Measurements from ENCODE around the gene SPDYA. TPM values are rescaled to one million over a fixed set of nuclear protein-coding genes. Genes with fewer than 3 reads are reported as not detected.
"Not testable (repeated sequence)": the region's sequence is repeated elsewhere in the genome, so short reads cannot be mapped to it uniquely, and the experiment has no call there.

Gene SPDYA
- total RNA-seq, 1 experiment from 2014 or later, result 0.69 TPM

DNA sequence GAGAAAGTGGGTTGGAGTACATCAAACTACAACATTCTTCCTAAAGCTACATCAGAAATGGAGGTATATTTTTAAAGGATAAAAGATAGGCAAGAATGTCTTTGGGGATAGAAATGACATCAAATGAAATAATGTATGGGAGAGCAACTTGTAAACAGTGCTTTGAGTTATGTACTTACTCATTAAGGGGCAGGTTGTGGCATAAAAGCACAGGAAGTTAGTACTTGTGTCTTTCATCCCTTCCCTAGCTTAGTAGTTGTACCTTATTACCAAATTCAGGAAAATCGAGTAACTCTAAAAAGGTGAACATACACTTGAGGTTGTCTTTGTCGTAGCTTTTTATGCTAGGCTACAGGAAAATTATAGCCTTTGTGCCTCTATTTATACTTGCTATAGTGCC is 30.1 kb upstream of the SPDYA start:
- H3K9me3 ChIP-seq (ENCODE audit: low read length), result no peaks in the 10 kb centered on the region
- H4K20me1 ChIP-seq (ENCODE audit: low read length), result peaks cover 21% of the 10 kb centered on the region
- no peaks in the 10 kb centered on the region for H3K27me3 ChIP-seq (ENCODE audit: low read length)
- intact Hi-C loops (cut with micrococcal nuclease), result no loop called here
- no peak overlapping the region for H3K27ac ChIP-seq (ENCODE audit: low read length)
- H3K79me2 ChIP-seq (ENCODE audit: low read length), result peaks cover 46% of the 10 kb centered on the region
- H3K4me3 ChIP-seq (ENCODE audit: low read length), result no peak overlapping the region
- H3K4me1 ChIP-seq (ENCODE audit: insufficient read depth, low read length), result no peaks in the 10 kb centered on the region
- no peak for DNase-seq
- H3K9ac ChIP-seq (ENCODE audit: low read length), result no peak overlapping the region
- no peaks in the 10 kb centered on the region for H3F3A ChIP-seq (ENCODE audit: low read length, unreplicated experiment)
- no peak for TF ChIP-seq EZH2phosphoT487 (IDR thresholded peaks at IDR 0.05; ENCODE audit: borderline replicate concordance, low read length)
- no peak for TF ChIP-seq CTCF (conservative IDR thresholded peaks at IDR 0.05; ENCODE audit: low read depth, low read length)
- TF ChIP-seq EZH2 (IDR thresholded peaks at IDR 0.05; ENCODE audit: low read length, unreplicated experiment), result no peak
- H3K9me2 ChIP-seq (replicated peaks; ENCODE audit: low read length), result no peaks in the 10 kb centered on the region
- H2AFZ ChIP-seq (ENCODE audit: low read length), result no peak overlapping the region
- no peak overlapping the region for H3K4me2 ChIP-seq (ENCODE audit: low read length)
- H3K36me3 ChIP-seq (ENCODE audit: low read depth, low read length), result peaks cover 69% of the 10 kb centered on the region
- CTCF ChIA-PET, result interaction anchor here (0.6 kb wide), 1 partner anchor 169 kb away, joined by 3 read pairs; no protein-coding TSS in a partner anchor
- POLR2A ChIA-PET (ENCODE audit: unreplicated experiment), result no interaction called here
- no peak for ATAC-seq
- no TSS peak for BruUV-seq (replicated peaks)

- H3K27me3 ChIP-seq (ENCODE audit: low read length), result no peaks in the 10 kb centered on the region
- H3K4me2 ChIP-seq (ENCODE audit: low read length), result no peak overlapping the region
- POLR2A ChIA-PET (ENCODE audit: unreplicated experiment), result no interaction called here
- CTCF ChIA-PET, result no interaction called here
- no peaks in the 10 kb centered on the region for H3F3A ChIP-seq (ENCODE audit: low read length, unreplicated experiment)
- H2AFZ ChIP-seq (ENCODE audit: low read length), result no peak overlapping the region
- intact Hi-C loops (cut with micrococcal nuclease), result no loop called here
- H3K36me3 ChIP-seq (ENCODE audit: low read depth, low read length), result peaks cover 72% of the 10 kb centered on the region
- no peak overlapping the region for H3K9ac ChIP-seq (ENCODE audit: low read length)
- H3K9me3 ChIP-seq (ENCODE audit: low read length), result no peaks in the 10 kb centered on the region
- H3K4me3 ChIP-seq (ENCODE audit: low read length), result no peak overlapping the region
- H3K27ac ChIP-seq (ENCODE audit: low read length), result no peak overlapping the region
- TF ChIP-seq CTCF (conservative IDR thresholded peaks at IDR 0.05; ENCODE audit: low read depth, low read length) (no peak), EZH2phosphoT487 (IDR thresholded peaks at IDR 0.05; ENCODE audit: borderline replicate concordance, low read length) (no peak), EZH2 (IDR thresholded peaks at IDR 0.05; ENCODE audit: low read length, unreplicated experiment) (no peak)
- no peak for ATAC-seq
- H4K20me1 ChIP-seq (ENCODE audit: low read length), result peaks cover 10% of the 10 kb centered on the region; the same call in 1 of the 2 replicates
- no peaks in the 10 kb centered on the region for H3K4me1 ChIP-seq (ENCODE audit: insufficient read depth, low read length)
- H3K79me2 ChIP-seq (ENCODE audit: low read length), result peaks cover 27% of the 10 kb centered on the region
- no peaks in the 10 kb centered on the region for H3K9me2 ChIP-seq (replicated peaks; ENCODE audit: low read length)
- no peak for DNase-seq
- BruUV-seq (replicated peaks), result no TSS peak
Observed at GRCh38 chr2:28782423-28782822, 28.2 kb upstream of the SPDYA start.

DNA sequence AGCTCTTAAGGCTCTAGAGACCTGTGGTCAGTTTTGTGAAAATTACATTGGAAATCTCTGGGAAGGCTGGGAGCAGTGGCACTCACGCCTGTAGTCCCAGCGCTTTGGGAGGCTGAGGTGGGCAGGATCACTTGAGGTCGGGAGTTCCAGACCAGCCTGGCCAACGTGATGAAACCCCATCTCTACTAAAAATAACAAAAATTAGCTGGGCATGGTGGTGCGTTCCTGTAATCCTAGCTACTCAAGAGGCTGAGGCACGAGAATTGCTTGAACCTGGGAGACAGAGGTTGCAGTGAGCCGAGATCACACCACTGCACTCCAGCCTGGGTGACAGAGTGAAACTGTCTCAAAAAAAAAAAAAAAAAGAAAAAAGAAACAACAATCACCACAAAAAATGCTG is 26.1 kb upstream of the SPDYA start:
- ATAC-seq; H3K4me1 ChIP-seq (ENCODE audit: insufficient read depth, low read length); H3K9me3 ChIP-seq (ENCODE audit: low read length); H3K9ac ChIP-seq (ENCODE audit: low read length); H2AFZ ChIP-seq (ENCODE audit: low read length); H4K20me1 ChIP-seq (ENCODE audit: low read length); DNase-seq; H3K4me3 ChIP-seq (ENCODE audit: low read length); H3K27ac ChIP-seq (ENCODE audit: low read length); H3K79me2 ChIP-seq (ENCODE audit: low read length); intact Hi-C loops (cut with micrococcal nuclease); BruUV-seq (replicated peaks); POLR2A ChIA-PET (ENCODE audit: unreplicated experiment); CTCF ChIA-PET; H3K4me2 ChIP-seq (ENCODE audit: low read length); H3K9me2 ChIP-seq (replicated peaks; ENCODE audit: low read length); H3F3A ChIP-seq (ENCODE audit: low read length, unreplicated experiment); H3K27me3 ChIP-seq (ENCODE audit: low read length): not testable (repeated sequence)
- H3K36me3 ChIP-seq (ENCODE audit: low read depth, low read length), result peaks cover 71% of the 10 kb centered on the region
